CD14-positive monocyte (primary cell): ENCODE measurements around the gene GRN. TPM values are rescaled to one million over a fixed set of nuclear protein-coding genes. Genes with fewer than 3 reads are reported as not detected.

Source experiments
- DNase-seq, 3 donors: peaks; one replicate each; pipeline ENCODE4 v3.0.0-alpha.2; 2011 to 2022
- H2AFZ ChIP-seq: 2 replicates; pipeline ENCODE4 v1.6.0; 2012; ENCODE audit warnings: mild to moderate bottlenecking, low read depth, low read length, inconsistent platforms; ENCODE audit not compliant: insufficient read depth, poor library complexity, severe bottlenecking
- H3K27ac ChIP-seq, 2 donors: 1 replicate in 1 of 2; 2 replicates in 1 of 2; pipeline ENCODE4 v1.5.1; 2012 to 2013; ENCODE audit warnings: low read length in 2 of 2, control low read depth in 1 of 2, inconsistent platforms in 1 of 2, low read depth in 1 of 2, mild to moderate bottlenecking in 1 of 2
- H3K27me3 ChIP-seq, 2 donors: one replicate each; pipeline versions ENCODE4 v1.6.0 to v1.6.1; 2011 to 2013; ENCODE audit warnings: low read length in 2 of 2; ENCODE audit not compliant: control insufficient read depth in 2 of 2, insufficient read depth in 2 of 2
- H3K36me3 ChIP-seq, 2 donors: replicated peaks in 1 of 2; 1 replicate in 1 of 2; 2 replicates in 1 of 2; pipeline versions ENCODE4 v1.5.1 to v1.6.1; 2012 to 2013; ENCODE audit warnings: low read length in 2 of 2, control low read depth in 1 of 2, inconsistent platforms in 1 of 2, mild to moderate bottlenecking in 1 of 2; ENCODE audit not compliant: insufficient read depth in 2 of 2, control insufficient read depth in 1 of 2
- H3K4me1 ChIP-seq, 2 donors: 1 replicate in 1 of 2; 2 replicates in 1 of 2; pipeline versions ENCODE4 v1.5.1 to v1.6.1; 2012 to 2013; ENCODE audit warnings: low read length in 2 of 2, control low read depth in 1 of 2, inconsistent platforms in 1 of 2, mild to moderate bottlenecking in 1 of 2, moderate library complexity in 1 of 2; ENCODE audit not compliant: insufficient read depth in 2 of 2, control insufficient read depth in 1 of 2
- H3K4me2 ChIP-seq: replicated peaks from 2 replicates; pipeline ENCODE3; 2012; ENCODE audit warnings: low read length, moderate library complexity, mild to moderate bottlenecking; ENCODE audit not compliant: poor library complexity, severe bottlenecking; ENCODE audit errors: extremely low read depth
- H3K4me3 ChIP-seq, 3 experiments: fragments of 200-600 bp in 1 of 3; sonication (generic) in 1 of 3; replicated peaks in 1 of 3; 1 replicate in 2 of 3; 2 replicates in 1 of 3; pipeline ENCODE4 v1.5.1; 2011 to 2013; ENCODE audit warnings: low read length in 3 of 3, mild to moderate bottlenecking in 3 of 3, control low read depth in 2 of 3, low read depth in 2 of 3, inconsistent platforms in 1 of 3, moderate library complexity in 1 of 3
- H3K79me2 ChIP-seq: 2 replicates; pipeline ENCODE4 v1.6.0; 2012; ENCODE audit warnings: mild to moderate bottlenecking, control low read depth, inconsistent platforms, low read length, moderate library complexity; ENCODE audit not compliant: insufficient read depth
- H3K9ac ChIP-seq: 2 replicates; pipeline ENCODE4 v1.6.0; 2017; ENCODE audit warnings: low read length, mild to moderate bottlenecking; ENCODE audit not compliant: insufficient read depth, poor library complexity, severe bottlenecking
- H3K9me3 ChIP-seq, 2 donors: replicated peaks in 1 of 2; 1 replicate in 1 of 2; 2 replicates in 1 of 2; pipeline versions ENCODE4 v1.5.1 to v1.6.1; 2012 to 2013; ENCODE audit warnings: low read length in 2 of 2, control low read depth in 1 of 2; ENCODE audit not compliant: control insufficient read depth in 1 of 2, insufficient read depth in 1 of 2
- H4K20me1 ChIP-seq: 2 replicates; pipeline ENCODE4 v1.6.0; 2012; ENCODE audit warnings: mild to moderate bottlenecking, low read length, control low read depth, moderate library complexity; ENCODE audit not compliant: insufficient read depth
- H3K27ac Mint-ChIP-seq, 7 donors: one replicate each; pipeline ENCODE4 v1.8.0; 2020; ENCODE audit warnings: mild to moderate bottlenecking in 7 of 7, mixed read lengths in 7 of 7, moderate library complexity in 6 of 7, inconsistent platforms in 2 of 7
- H3K27me3 Mint-ChIP-seq, 3 donors: one replicate each; pipeline ENCODE4 v1.8.0; 2021 to 2022; ENCODE audit warnings: low read depth in 3 of 3, mild to moderate bottlenecking in 3 of 3, mixed read lengths in 3 of 3, moderate library complexity in 3 of 3, inconsistent platforms in 1 of 3
- H3K36me3 Mint-ChIP-seq, 2 donors: one replicate each; pipeline ENCODE4 v1.8.0; 2020; ENCODE audit warnings: mixed read lengths in 2 of 2, inconsistent platforms in 1 of 2, mild to moderate bottlenecking in 1 of 2
- H3K4me1 Mint-ChIP-seq: one replicate; pipeline ENCODE4 v1.8.0; 2020; ENCODE audit warnings: mild to moderate bottlenecking, mixed read lengths
- H3K4me3 Mint-ChIP-seq, 2 donors: one replicate each; pipeline ENCODE4 v1.8.0; 2020; ENCODE audit warnings: mild to moderate bottlenecking in 2 of 2, mixed read lengths in 2 of 2, moderate library complexity in 1 of 2
- H3K9me3 Mint-ChIP-seq, 7 donors: one replicate each; pipeline ENCODE4 v1.8.0; 2020 to 2022; ENCODE audit warnings: mixed read lengths in 7 of 7, mild to moderate bottlenecking in 6 of 7, moderate library complexity in 6 of 7, inconsistent platforms in 2 of 7
- CTCF ChIP-seq: fragments of 200-600 bp; IDR thresholded peaks from one replicate; pipeline ENCODE4 v1.8.0; 2022; ENCODE audit warnings: antibody characterized with exemption, mild to moderate bottlenecking
- WGBS: methylation state at CpG from one replicate; pipeline ENCODE4 v1.1.5; 2013; ENCODE audit warnings: missing lambda C conversion rate; ENCODE audit not compliant: insufficient coverage; 5-methylcytosine and 5-hydroxymethylcytosine counted together
- intact Hi-C, 2 donors: fragments of 100-400 bp; cut with micrococcal nuclease; formaldehyde crosslinking; loops; one replicate each; pipeline versions ENCODE4 v1.15.0 to v1.15.1; 2023
- polyA plus RNA-seq, 3 donors: library from polyadenylated mRNA; depleted of rRNA in 1 of 3; unstranded in 2 of 3; stranded (reverse) in 1 of 3; fragments of 300-500 nt in 2 of 3; fragments of >200 nt in 1 of 3; fragmentation: Illumina TruSeq in 2 of 3; gene quantifications; 1 replicate in 2 of 3; 2 replicates in 1 of 3; pipeline ENCODE4 v1.2.3, GENCODE V29; 2012 to 2021

Gene GRN
- polyA plus RNA-seq, 3 donors, result 1,303 to 1,960 (median 1,361) TPM

DNA sequence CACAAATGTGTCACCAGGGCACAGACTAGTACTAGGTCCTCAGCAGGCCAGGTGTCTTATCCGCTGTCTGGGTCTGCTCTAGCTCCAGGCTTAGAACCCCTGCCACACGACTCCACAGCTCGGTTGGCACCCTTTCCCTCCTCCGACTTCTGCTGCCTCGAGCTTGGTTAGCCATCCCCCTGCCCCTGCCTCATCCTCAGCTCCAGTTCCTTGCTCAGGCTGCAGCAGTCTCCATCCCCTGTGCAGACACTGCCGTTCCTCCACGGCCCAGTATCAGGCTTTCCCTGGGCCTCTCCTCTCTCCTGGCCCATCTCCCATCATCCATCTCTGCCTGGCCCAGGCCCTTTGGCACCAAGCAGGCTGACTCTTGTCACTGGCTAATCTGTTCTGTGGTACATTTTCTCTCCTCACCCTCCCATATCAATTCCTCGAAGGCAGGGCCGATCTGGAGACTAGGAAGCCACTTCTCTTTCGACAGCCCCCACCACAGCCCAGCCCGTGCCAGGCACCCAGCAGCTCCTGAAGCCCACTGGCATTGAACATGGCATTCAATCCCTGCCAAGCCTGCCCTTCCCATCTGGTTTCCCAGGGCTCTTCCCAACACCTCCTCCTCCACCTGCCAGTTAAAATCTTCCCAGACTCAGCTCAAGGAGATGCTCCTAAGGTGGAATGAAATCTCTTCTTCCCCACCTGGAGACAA lies 1.4 kb upstream of the GRN start:
- 83% methylated on average over 11 of the region's 11 CpGs for WGBS
- Histone ChIP-seq H4K20me1 (peaks cover 36% of the 10 kb centered on the region), H3K9ac (no peak overlapping the region), H3K4me1 (peaks cover 61 to 68% of the 10 kb centered on the region in 2 donors), H3K4me3 (no peak overlapping the region), H3K9me3 (peaks cover 0 to 4% of the 10 kb centered on the region in 2 donors), H3K27me3 (no peaks in the 10 kb centered on the region), H3K27ac (no peak overlapping the region), H2AFZ (no peak overlapping the region), H3K36me3 (peaks cover 0 to under 1% of the 10 kb centered on the region in 2 donors), H3K79me2 (peaks cover 47% of the 10 kb centered on the region), H3K4me2 (no peak overlapping the region)
- intact Hi-C loops, result loop anchor here in 1 of 2 donors (2.0 kb wide), 2 partner anchors 19 to 125 kb away; partner anchors contain the start of genes SLC25A39 and UBTF
- Mint-ChIP-seq H3K4me1 (peaks cover 67% of the 10 kb centered on the region), H3K36me3 (peaks cover 11 to 17% of the 10 kb centered on the region in 2 donors), H3K9me3 (peaks cover 4 to 15% (median 6%) of the 10 kb centered on the region in 7 donors), H3K4me3 (no peak overlapping the region), H3K27me3 (peaks cover 0 to 4% (median 0%) of the 10 kb centered on the region in 3 donors), H3K27ac (peak overlapping the region in 5 of 7 donors; percentile 46 to 98 (median 82))
- no peak for TF ChIP-seq CTCF
- no peak for DNase-seq

- H3K36me3 ChIP-seq, result peaks cover 18 to 19% of the 10 kb centered on the region in 2 donors
- H3K27me3 ChIP-seq, result no peaks in the 10 kb centered on the region
- Mint-ChIP-seq H3K4me1 (peaks cover 64% of the 10 kb centered on the region), H3K4me3 (peak overlapping the region; percentile 96 to 99), H3K36me3 (peaks cover 27 to 30% of the 10 kb centered on the region in 2 donors), H3K27ac (peak overlapping the region; percentile 93 to 99 (median 98)), H3K27me3 (peaks cover 0 to 2% (median 0%) of the 10 kb centered on the region in 3 donors), H3K9me3 (peaks cover 0 to 7% (median 2%) of the 10 kb centered on the region in 7 donors)
- peak in 2 of 3 donors; percentile 81 to 93 for DNase-seq
- peak overlapping the region; percentile 71 to 98 (median 92) for H3K4me3 ChIP-seq
- H3K4me2 ChIP-seq, result peak overlapping the region; percentile 88
- WGBS, result 0% methylated on average over 3 of the region's 21 CpGs
- H3K79me2 ChIP-seq, result peaks cover 65% of the 10 kb centered on the region
- peak; percentile 77 for TF ChIP-seq CTCF
- peaks cover 58 to 69% of the 10 kb centered on the region in 2 donors for H3K4me1 ChIP-seq
- peak overlapping the region; percentile 87 for H3K9ac ChIP-seq
- H3K27ac ChIP-seq, result peak overlapping the region; percentile 88 to 98
- H4K20me1 ChIP-seq, result peaks cover 55% of the 10 kb centered on the region
- H2AFZ ChIP-seq, result peak overlapping the region; percentile 39
- H3K9me3 ChIP-seq, result peaks cover 0 to 1% of the 10 kb centered on the region in 2 donors
- intact Hi-C loops, result loop anchor here in 1 of 2 donors (2.0 to 5.0 kb wide), 4 partner anchors 21 to 143 kb away; partner anchors contain the start of genes SLC25A39 and UBTF
Observed at GRCh38 chr17:44345454-44346026, 438 bp downstream of the GRN start.
